OCI-M2 (cell line): ENCODE data around the gene RBKS.
"Not testable (repeated sequence)": the region's sequence is repeated elsewhere in the genome, so short reads cannot be mapped to it uniquely, and the experiment has no call there.

ENCODE experiments used
- DNase-seq: peaks from one replicate; lab custom pipeline; 2025; ENCODE audit not compliant: unreplicated experiment; lab: John Stamatoyannopoulos, UW

The RBKS gene

GRCh38 chr2:27771202-27771547 lies 119.0 kb downstream of the RBKS start:
- no peak for DNase-seq

GRCh38 chr2:27766287-27766661 lies 123.9 kb downstream of the RBKS start:
- no peak for DNase-seq

GRCh38 chr2:27765621-27766286 lies 124.4 kb downstream of the RBKS start:
- DNase-seq = no peak

GRCh38 chr2:27764526-27764925 lies 125.7 kb downstream of the RBKS start:
- not testable (repeated sequence) for DNase-seq

GRCh38 chr2:27763907-27764267 lies 126.3 kb downstream of the RBKS start:
- no peak for DNase-seq

- no peak for DNase-seq
Measured at GRCh38 chr2:27762951-27763906, 127.0 kb downstream of the RBKS start.

- DNase-seq = no peak
Measured at GRCh38 chr2:27756544-27757498, 133.4 kb downstream of the RBKS start.

GRCh38 chr2:27756091-27756490 lies 134.1 kb downstream of the RBKS start:
- no peak for DNase-seq

GRCh38 chr2:27754831-27755230 lies 135.4 kb downstream of the RBKS start:
- no peak for DNase-seq

- DNase-seq = no peak
Measured at GRCh38 chr2:27754138-27754588, 136.0 kb downstream of the RBKS start.

- DNase-seq = no peak
Measured at GRCh38 chr2:27752551-27753237, 137.5 kb downstream of the RBKS start.

GRCh38 chr2:27751377-27751776 lies 138.8 kb downstream of the RBKS start:
- DNase-seq = no peak

GRCh38 chr2:27748803-27749554 lies 141.2 kb downstream of the RBKS start:
- DNase-seq = not testable (repeated sequence)

- no peak for DNase-seq
Measured at GRCh38 chr2:27747827-27748352, 142.3 kb downstream of the RBKS start.

- no peak for DNase-seq
Measured at GRCh38 chr2:27746325-27746724, 143.9 kb downstream of the RBKS start.

GRCh38 chr2:27745494-27745893 lies 144.7 kb downstream of the RBKS start:
- not testable (repeated sequence) for DNase-seq

- no peak for DNase-seq
Measured at GRCh38 chr2:27742571-27742970, 147.6 kb downstream of the RBKS start.

GRCh38 chr2:27741673-27742072 lies 148.5 kb downstream of the RBKS start:
- no peak for DNase-seq

- DNase-seq = no peak
Measured at GRCh38 chr2:27739058-27739373, 151.2 kb downstream of the RBKS start.
